ENCODE measurements around the gene COPA.

COPA gene

DNA sequence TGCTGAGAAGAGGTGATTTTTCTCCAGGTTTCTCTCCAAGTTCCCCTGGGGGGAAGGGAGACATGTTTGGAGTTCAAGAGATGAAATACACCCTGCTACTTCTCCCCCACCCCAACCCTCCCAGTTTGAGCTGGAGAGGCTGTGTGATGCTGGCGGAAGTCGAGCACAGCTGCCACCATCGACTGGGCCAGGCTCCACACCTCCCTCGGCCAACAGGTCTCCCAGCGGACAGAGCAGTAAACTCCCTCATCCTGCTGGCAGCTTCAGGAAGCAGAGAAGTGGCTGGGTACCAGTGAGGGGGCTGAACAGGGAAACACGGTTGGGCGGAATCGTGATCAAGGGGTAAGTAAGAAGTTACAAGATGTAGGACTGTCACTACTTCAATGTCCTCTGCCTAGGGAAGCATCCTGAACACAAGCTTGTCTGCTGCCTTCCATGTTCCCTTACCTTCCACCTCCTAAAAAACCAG is 17.2 kb upstream of the COPA start:
- Histone ChIP-seq H3K36me3 (peaks cover 57% of the 10 kb centered on the region), H3K27ac (peak overlapping the region; percentile 99), H3K9me3 (ENCODE audit: severe bottlenecking) (no peaks in the 10 kb centered on the region), H3K27me3 (ENCODE audit: insufficient read depth, low read depth, severe bottlenecking) (no peaks in the 10 kb centered on the region), H3K4me3 (ENCODE audit: low read depth, low read length) (no peak overlapping the region)
- no peak for DNase-seq
- TF ChIP-seq, protein P1, sequence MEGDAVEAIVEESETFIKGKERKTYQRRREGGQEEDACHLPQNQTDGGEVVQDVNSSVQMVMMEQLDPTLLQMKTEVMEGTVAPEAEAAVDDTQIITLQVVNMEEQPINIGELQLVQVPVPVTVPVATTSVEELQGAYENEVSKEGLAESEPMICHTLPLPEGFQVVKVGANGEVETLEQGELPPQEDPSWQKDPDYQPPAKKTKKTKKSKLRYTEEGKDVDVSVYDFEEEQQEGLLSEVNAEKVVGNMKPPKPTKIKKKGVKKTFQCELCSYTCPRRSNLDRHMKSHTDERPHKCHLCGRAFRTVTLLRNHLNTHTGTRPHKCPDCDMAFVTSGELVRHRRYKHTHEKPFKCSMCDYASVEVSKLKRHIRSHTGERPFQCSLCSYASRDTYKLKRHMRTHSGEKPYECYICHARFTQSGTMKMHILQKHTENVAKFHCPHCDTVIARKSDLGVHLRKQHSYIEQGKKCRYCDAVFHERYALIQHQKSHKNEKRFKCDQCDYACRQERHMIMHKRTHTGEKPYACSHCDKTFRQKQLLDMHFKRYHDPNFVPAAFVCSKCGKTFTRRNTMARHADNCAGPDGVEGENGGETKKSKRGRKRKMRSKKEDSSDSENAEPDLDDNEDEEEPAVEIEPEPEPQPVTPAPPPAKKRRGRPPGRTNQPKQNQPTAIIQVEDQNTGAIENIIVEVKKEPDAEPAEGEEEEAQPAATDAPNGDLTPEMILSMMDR (IDR thresholded peaks at IDR 0.05; ENCODE audit: low read depth, low read length), result no peak

DNA sequence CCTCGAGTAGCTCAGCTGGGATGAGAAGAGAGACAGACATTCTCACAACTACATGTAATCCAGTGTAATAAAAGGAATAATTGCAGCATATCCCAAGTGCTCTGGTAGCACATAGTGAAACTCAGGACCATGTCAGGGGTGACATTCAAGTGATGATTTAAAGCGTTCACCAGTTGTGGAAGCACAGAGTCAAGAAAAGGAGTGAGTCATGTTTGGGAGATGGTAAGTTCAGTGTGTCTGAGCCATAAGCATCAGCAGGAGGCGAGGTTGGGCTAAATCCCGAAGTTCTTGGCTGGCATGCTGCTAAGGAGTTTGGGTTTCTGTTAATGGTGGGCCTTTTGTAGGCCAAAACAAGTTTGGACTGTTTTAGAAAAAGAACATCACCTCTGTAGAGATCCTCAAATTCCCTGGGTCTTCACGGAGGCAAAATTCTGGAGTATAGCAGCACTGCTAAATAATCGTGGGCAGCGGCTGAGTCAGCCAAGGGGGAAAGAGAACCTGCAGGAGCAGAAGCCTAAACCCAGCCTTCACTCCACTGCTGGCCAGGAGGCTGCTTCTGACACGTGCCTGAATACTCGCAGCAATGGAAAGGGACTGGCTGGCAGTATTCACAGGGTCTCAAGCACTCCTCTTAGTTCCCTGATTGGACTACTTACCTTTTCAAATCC is 16.6 kb upstream of the COPA start:
- Histone ChIP-seq H3K9me3 (ENCODE audit: severe bottlenecking) (no peaks in the 10 kb centered on the region), H3K36me3 (peaks cover 63% of the 10 kb centered on the region), H3K4me3 (ENCODE audit: low read depth, low read length) (no peak overlapping the region), H3K27me3 (ENCODE audit: insufficient read depth, low read depth, severe bottlenecking) (no peaks in the 10 kb centered on the region), H3K27ac (peak overlapping the region; percentile 99)
- TF ChIP-seq, protein P1 (IDR thresholded peaks at IDR 0.05; ENCODE audit: low read depth, low read length), result peak; percentile 30
- DNase-seq, result no peak

DNA sequence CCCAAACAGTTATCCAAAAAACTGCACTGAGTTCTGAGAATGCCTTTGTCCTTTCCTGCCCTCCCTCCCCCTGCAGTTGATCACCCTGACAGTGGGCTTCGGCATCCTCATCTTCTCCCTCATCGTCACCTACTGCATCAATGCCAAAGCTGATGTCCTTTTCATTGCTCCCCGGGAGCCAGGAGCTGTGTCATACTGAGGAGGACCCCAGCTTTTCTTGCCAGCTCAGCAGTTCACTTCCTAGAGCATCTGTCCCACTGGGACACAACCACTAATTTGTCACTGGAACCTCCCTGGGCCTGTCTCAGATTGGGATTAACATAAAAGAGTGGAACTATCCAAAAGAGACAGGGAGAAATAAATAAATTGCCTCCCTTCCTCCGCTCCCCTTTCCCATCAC is 15.0 kb upstream of the COPA start:
- TF ChIP-seq, protein P1 (IDR thresholded peaks at IDR 0.05; ENCODE audit: low read depth, low read length), result no peak
- H3K27ac ChIP-seq, result no peak overlapping the region
- no peaks in the 10 kb centered on the region for H3K9me3 ChIP-seq (ENCODE audit: severe bottlenecking)
- peaks cover 79% of the 10 kb centered on the region for H3K36me3 ChIP-seq
- no peak overlapping the region for H3K4me3 ChIP-seq (ENCODE audit: low read depth, low read length)
- no peak for DNase-seq
- H3K27me3 ChIP-seq (ENCODE audit: insufficient read depth, low read depth, severe bottlenecking), result no peaks in the 10 kb centered on the region

- Histone ChIP-seq H3K36me3 (peaks cover 86% of the 10 kb centered on the region), H3K9me3 (ENCODE audit: severe bottlenecking) (no peaks in the 10 kb centered on the region), H3K27ac (peak overlapping the region; percentile 14; the same call in 1 of the 2 replicates), H3K27me3 (ENCODE audit: insufficient read depth, low read depth, severe bottlenecking) (no peaks in the 10 kb centered on the region), H3K4me3 (ENCODE audit: low read depth, low read length) (no peak overlapping the region)
- no peak for DNase-seq
- TF ChIP-seq, protein P1 (IDR thresholded peaks at IDR 0.05; ENCODE audit: low read depth, low read length), result no peak
Observed at GRCh38 chr1:160357286-160358002, 14.4 kb upstream of the COPA start.

DNA sequence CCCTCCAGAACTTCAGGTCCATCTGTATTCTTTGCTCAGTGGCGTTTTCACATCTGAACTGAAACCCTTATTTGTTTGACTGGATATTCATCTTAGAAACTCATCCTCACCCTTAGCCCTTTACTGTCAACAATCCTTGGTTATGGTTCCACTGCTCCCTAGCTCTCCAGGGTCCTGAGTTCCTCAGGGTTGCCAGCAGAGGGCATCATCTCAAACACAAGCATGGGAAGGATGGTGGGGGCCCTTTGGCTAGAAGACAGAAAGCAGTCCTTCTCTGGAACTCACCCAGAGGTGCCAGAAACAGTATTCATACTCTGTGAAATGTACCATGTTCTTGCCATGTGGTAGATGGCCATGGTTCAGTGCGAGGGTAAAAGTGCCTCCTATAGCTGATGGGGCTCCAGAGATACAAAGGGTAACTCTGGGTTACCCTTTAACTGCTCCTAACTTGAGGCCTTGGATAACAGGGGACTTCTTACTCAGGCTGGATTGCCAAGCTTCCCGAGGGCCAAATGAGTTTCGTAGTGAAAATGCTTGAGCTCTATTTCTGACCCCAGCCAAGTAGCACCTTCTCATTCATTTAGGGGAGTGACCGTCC is 11.4 kb upstream of the COPA start:
- Histone ChIP-seq H3K27me3 (ENCODE audit: insufficient read depth, low read depth, severe bottlenecking) (no peaks in the 10 kb centered on the region), H3K36me3 (peaks cover 98% of the 10 kb centered on the region), H3K27ac (peak overlapping the region; percentile 37), H3K9me3 (ENCODE audit: severe bottlenecking) (no peaks in the 10 kb centered on the region), H3K4me3 (ENCODE audit: low read depth, low read length) (no peak overlapping the region)
- TF ChIP-seq, protein P1 (IDR thresholded peaks at IDR 0.05; ENCODE audit: low read depth, low read length), result peak; percentile 89
- DNase-seq, result peak; percentile 85
